ENCODE data around the gene FLVCR2.

DNA sequence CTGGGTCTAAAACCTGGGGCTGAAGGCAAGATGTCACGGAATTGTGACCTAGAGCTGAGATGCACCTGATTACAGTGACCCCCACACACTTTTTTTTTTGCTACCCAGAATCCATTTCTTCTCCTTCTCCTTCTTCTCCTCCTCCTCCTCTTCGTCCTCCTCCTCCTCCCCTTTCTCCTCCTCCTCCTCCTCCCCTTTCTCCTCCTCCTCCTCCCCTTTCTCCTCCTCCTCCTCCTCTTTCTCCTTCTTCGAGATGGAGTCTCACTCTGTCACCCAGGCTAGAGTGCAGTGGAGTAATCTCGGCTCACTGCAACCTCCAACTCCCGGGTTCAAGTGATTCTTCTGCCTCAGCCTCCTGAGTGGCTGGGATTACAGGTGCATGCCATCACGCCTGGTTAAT is 19.4 kb upstream of the FLVCR2 start:
- TF ChIP-seq, protein P1, sequence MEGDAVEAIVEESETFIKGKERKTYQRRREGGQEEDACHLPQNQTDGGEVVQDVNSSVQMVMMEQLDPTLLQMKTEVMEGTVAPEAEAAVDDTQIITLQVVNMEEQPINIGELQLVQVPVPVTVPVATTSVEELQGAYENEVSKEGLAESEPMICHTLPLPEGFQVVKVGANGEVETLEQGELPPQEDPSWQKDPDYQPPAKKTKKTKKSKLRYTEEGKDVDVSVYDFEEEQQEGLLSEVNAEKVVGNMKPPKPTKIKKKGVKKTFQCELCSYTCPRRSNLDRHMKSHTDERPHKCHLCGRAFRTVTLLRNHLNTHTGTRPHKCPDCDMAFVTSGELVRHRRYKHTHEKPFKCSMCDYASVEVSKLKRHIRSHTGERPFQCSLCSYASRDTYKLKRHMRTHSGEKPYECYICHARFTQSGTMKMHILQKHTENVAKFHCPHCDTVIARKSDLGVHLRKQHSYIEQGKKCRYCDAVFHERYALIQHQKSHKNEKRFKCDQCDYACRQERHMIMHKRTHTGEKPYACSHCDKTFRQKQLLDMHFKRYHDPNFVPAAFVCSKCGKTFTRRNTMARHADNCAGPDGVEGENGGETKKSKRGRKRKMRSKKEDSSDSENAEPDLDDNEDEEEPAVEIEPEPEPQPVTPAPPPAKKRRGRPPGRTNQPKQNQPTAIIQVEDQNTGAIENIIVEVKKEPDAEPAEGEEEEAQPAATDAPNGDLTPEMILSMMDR (conservative IDR thresholded peaks at IDR 0.05 in 1 of 2, IDR thresholded peaks at IDR 0.05 in 1 of 2; ENCODE audit: extremely low read depth in 1 of 2, insufficient read depth in 1 of 2, low read depth in 1 of 2, low read length in 2 of 2): no peak
- no peak for TF ChIP-seq EZH2 (IDR thresholded peaks at IDR 0.05; ENCODE audit: borderline replicate concordance, low read length)

Measured in mammary epithelial cell (primary cell).